ENCODE results near the gene COA8.

- TF ChIP-seq POLR2A (IDR thresholded peaks at IDR 0.05) (no peak), CTCF (IDR thresholded peaks at IDR 0.05) (no peak)
Measured at GRCh38 chr14:103537175-103537990, 25.4 kb upstream of the COA8 start.

Measured in heart left ventricle (tissue), 13 donors.